OCI-LY7 (cell line): ENCODE results near the gene STRA8.

Source experiments
- CTCF ChIP-seq: fragments of 200-600 bp; sonication (generic); conservative IDR thresholded peaks from 2 replicates; pipeline ENCODE4 v1.5.1; 2014; ENCODE audit warnings: mild to moderate bottlenecking, antibody characterized with exemption, low read length, moderate library complexity, mixed read lengths
- EZH2phosphoT487 ChIP-seq: fragments of 200-600 bp; sonication (generic); IDR thresholded peaks from 2 replicates; pipeline ENCODE4 v1.6.1; 2018; ENCODE audit warnings: low read depth, borderline replicate concordance, mild to moderate bottlenecking, mixed run types, antibody characterized with exemption, low read length, moderate library complexity, mixed read lengths

GRCh38 chr7:135234727-135235126, 1.1 kb downstream of the STRA8 start:
- TF ChIP-seq CTCF: no peak
- TF ChIP-seq EZH2phosphoT487: no peak
